VCaP (cell line): ENCODE results near the gene MRPL20.
"Not testable (repeated sequence)": the region's sequence is repeated elsewhere in the genome, so short reads cannot be mapped to it uniquely, and the experiment has no call there.

Experiments
- H3K27ac ChIP-seq: fragments of 450-650 bp; 2 replicates; pipeline ENCODE4 v1.5.1; 2017
- TF ChIP-seq, protein P1 (sequence below): fragments of 450-650 bp; conservative IDR thresholded peaks from 2 replicates; pipeline ENCODE4 v1.5.1; 2017; ENCODE audit warnings: mild to moderate bottlenecking, moderate library complexity

MRPL20 gene

DNA sequence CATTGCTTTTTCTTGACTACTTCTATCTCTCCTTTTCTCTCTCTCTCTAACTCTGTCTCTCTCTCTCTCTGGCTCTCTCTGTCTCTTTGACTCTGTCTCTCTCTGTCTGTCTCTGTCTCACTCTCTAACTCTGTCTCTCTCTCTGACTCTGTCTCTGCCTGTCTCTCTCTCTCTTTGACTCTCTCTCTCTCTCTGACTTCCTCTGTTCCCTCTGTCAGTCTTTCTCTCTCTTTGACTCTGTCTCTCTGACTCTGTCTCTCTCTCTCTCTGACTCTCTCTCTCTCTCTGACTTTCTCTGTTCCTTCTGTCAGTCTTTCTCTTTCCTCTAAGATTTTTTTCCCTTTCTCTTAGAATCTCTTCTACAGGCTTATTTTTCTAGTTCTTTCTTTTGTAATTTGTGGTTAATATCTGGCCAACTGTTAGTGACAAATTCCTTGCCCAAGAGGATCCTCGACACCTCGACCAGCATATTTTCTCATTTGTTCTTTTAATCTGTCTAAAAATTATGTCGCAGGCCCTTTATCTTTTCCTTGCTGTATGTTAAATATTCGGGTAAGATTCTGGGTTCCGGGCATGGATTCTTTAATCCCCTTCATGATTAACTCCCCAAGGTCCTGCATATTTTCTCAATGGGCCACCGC lies 42.1 kb upstream of the MRPL20 start, which contains the start of gene ATAD3C:
TSS of gene ATAD3C (plus strand) at position 591 of the 641 bp plus-strand sequence. CDS start 995 bp downstream, outside the sequence.
- TF ChIP-seq, protein P1, sequence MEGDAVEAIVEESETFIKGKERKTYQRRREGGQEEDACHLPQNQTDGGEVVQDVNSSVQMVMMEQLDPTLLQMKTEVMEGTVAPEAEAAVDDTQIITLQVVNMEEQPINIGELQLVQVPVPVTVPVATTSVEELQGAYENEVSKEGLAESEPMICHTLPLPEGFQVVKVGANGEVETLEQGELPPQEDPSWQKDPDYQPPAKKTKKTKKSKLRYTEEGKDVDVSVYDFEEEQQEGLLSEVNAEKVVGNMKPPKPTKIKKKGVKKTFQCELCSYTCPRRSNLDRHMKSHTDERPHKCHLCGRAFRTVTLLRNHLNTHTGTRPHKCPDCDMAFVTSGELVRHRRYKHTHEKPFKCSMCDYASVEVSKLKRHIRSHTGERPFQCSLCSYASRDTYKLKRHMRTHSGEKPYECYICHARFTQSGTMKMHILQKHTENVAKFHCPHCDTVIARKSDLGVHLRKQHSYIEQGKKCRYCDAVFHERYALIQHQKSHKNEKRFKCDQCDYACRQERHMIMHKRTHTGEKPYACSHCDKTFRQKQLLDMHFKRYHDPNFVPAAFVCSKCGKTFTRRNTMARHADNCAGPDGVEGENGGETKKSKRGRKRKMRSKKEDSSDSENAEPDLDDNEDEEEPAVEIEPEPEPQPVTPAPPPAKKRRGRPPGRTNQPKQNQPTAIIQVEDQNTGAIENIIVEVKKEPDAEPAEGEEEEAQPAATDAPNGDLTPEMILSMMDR, result no peak

DNA sequence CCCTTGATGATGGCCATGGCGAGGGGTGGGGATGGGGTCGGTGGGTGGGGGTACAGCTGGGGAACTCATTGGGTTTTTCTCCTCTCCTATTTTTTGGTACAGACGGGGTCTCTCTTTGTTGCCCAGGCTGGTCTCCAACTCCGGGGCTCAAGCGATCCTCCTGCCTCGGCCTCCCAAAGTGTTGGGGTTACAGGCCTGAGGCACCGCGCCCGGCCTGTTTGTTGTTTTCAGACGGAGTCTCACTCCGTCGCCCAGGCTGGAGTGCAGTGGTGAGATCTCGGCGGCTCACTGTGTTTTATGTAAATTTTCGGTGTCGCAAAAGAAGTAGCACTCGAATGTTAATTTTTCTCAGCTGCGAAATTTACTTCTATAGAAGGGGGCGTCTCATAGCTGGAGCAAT lies 39.5 kb upstream of the MRPL20 start:
- not testable (repeated sequence) for H3K27ac ChIP-seq

More for the DNA sequence above, 42.1 kb upstream of the MRPL20 start, which contains the start of gene ATAD3C:
- H3K27ac ChIP-seq, result no peak within 1 kb of the TSS

DNA sequence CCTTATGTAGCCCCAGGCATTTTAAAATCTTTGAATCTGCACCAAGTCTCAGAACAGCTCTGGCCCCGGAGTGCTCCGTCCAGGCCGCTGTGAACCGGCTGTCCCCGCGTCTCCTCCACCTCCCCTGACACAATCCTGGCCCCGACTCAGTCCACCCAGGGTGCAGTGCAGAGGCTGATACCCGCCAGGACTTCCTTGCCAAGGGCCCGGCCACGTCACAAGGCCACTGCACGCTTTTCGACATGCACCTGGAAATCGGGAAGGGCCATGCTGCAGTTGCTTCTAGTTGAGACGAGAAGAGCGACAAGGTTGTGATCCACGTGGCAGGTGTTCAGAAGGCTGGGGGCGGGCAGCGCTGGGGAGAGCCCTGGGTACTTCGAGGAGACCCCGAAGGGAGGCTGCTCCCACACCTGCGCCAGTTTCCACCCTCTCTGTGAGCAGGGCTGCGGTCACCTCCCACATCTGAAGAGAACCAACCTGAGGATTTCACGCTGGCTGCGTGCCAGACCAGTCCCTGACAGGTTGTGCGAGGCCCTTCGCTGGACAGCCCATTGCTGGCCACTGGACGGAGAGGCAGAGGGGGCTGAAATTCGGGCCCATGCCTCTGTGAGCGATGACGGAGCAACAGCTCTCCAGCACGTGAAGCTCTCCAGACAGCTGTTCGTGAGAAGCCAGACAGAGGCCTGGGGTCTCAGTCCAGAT lies 35.1 kb upstream of the MRPL20 start:
- H3K27ac ChIP-seq, result no peak overlapping the region; the same call in 1 of the 2 replicates
- TF ChIP-seq, protein P1, result no peak

DNA sequence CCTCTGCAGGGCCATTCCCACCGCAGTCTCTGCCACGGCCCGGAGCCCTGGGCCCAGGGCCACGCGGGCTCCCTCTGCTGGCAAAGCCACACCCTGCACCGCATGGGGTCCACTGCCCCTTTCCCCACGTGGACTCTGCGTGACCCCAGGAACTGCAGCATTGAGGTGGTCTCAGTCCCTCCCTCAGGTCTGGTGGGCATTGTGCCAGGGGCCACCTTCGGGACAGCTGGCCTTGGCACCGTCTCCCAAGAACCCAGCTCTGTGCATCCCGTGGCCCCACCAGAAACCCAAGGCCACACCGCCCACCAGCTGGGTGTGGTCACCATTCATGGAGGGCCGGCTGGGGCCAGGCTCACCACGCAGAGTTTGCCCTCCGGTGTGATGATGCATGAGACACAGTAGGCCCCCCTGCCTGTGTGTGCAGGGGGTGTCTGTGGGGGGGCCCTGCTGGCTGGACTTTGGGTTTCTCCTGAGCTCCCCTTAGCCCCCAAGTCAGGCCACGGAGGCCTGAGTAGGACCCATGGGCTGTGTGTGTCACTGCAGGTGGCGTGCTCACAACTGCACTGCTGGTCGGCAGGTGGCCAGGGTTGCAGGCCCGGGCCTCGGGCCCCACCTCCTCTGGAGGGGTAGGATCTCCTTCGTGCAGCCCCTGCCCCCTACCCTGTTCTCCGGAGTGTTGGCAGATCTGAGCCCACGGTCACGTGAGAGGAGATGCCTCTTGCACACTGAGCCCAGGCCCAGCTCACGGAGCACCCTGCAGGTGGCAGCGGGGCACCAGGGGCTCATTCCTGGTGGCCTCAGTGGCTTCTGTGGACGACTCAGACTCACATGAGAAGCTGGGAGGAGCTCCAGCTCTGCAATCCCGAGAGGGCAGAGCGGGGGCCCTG lies 34.2 kb upstream of the MRPL20 start:
- peak overlapping the region; percentile 99 for H3K27ac ChIP-seq
- TF ChIP-seq, protein P1, result peak; percentile 96

DNA sequence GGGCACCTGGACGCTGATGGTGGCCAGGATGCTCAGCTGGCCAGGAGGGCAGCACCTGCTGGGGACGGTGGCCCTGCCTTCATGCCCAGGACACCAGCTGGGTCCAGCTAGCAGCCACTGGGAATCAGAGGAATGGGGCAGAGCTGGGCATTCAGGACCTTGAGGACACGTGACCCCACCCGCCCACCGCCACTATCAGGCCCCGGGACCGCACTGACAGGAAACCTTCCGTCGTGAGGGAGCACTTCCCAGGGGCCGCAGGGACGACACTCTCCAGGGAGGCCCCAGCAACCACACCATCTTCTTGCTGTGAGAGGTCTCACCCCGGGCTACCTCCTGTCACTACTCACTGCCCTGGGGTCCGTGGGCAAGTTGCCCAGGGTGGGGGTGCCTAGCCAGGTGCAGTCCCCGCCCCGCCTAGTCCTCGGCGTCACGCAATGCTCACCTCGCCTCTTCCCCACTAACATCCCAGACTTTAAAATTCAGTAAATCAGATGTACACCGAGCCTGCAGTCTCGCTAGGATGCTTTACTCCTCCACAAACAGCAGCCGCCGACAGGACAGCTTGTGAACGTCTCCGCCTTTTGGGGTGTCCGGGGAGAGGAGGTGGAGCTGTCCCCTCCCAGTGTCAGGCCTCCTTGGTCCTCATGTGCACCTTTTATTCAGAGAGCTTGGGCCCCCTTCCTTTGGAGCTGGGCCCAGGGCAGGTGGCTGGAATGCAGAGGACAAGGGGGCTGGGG lies 33.3 kb upstream of the MRPL20 start:
- TF ChIP-seq, protein P1, result 0 out of 2 replicates have a peak, but pooled peaks have one; percentile 37
- H3K27ac ChIP-seq, result peak overlapping the region; percentile 99

DNA sequence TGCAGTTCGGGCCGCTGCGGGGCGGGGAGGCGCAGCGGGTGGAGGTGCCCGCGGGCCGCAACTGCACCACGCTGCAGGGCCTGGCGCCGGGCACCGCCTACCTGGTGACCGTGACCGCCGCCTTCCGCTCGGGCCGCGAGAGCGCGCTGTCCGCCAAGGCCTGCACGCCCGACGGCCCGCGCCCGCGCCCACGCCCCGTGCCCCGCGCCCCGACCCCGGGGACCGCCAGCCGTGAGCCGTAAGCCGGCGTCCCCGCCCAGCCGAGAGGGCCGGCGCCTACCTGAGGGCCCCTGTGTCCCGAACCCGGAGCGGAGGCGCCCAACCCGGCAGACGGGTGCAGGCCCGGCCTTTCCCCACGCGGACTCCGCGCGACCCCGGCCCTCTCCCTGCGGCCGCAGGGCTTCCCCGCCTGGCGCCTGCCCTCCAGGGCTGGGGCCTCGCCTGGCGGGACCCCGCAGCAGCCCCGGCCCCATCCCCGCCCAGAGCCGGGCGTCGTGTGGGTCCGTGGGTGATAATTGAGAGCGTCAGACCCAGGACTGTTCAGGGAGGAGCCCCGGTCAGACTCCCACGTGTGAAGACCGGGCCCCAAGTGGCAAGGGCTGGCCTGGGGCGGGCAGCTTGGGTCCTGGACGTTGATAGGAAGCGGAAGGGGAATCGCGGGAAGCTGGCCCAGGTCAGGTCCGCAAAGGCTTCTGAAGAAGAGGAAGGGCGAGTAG lies 32.6 kb upstream of the MRPL20 start:
- TF ChIP-seq, protein P1, result no peak
- H3K27ac ChIP-seq, result peak overlapping the region; percentile 99
